SU-DHL-6 (cell line): Measurements from ENCODE around the gene LHFPL6.

Source experiments
- EZH2phosphoT487 ChIP-seq: fragments of 200-600 bp; sonication (generic), shearing (Covaris generic); conservative IDR thresholded peaks from 2 replicates; pipeline ENCODE4 v1.6.1; 2018; ENCODE audit warnings: mild to moderate bottlenecking, antibody characterized with exemption, low read length, moderate library complexity, mixed read lengths
- TF ChIP-seq, protein P1 (sequence below): fragments of 200-600 bp; sonication (generic); IDR thresholded peaks from one replicate; pipeline ENCODE4 v1.5.1; 2017; ENCODE audit warnings: antibody characterized with exemption, mild to moderate bottlenecking, low read length, moderate library complexity; ENCODE audit not compliant: insufficient read depth, poor library complexity, severe bottlenecking

DNA sequence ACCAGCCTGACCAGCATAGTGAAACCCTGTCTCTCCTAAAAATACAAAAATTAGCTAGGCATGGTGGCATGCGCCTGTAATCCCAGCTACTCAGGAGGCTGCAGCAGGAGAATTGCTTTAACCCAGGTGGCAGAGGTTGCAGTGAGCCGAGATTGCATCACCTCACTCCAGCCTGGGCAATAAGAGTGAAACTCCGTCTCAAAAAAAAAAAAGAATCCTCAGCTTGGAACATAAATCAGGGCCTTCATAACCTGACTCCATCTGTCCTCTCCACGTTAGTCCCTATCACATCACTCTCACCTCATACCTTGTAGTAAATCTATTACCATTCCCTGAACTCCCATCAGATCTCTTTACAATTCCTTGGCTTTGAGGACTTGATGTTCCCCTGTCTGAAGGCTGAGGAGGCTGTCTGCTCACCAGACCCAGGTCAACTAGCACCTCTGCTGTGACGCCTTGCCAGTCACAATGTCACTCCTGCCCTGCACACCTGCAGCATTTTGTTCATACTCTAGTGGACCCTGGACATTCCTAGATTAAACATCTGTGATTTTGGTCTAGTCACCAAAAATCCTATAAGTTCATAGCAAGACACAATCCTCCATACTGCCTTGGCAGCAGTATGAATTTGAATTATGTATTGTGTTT lies 15.9 kb downstream of the LHFPL6 start:
- TF ChIP-seq, protein P1, sequence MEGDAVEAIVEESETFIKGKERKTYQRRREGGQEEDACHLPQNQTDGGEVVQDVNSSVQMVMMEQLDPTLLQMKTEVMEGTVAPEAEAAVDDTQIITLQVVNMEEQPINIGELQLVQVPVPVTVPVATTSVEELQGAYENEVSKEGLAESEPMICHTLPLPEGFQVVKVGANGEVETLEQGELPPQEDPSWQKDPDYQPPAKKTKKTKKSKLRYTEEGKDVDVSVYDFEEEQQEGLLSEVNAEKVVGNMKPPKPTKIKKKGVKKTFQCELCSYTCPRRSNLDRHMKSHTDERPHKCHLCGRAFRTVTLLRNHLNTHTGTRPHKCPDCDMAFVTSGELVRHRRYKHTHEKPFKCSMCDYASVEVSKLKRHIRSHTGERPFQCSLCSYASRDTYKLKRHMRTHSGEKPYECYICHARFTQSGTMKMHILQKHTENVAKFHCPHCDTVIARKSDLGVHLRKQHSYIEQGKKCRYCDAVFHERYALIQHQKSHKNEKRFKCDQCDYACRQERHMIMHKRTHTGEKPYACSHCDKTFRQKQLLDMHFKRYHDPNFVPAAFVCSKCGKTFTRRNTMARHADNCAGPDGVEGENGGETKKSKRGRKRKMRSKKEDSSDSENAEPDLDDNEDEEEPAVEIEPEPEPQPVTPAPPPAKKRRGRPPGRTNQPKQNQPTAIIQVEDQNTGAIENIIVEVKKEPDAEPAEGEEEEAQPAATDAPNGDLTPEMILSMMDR: no peak
- TF ChIP-seq EZH2phosphoT487: no peak
